Body of pancreas (tissue), 4 donors: ENCODE data around the gene BDKRB2. TPM values are rescaled to one million over a fixed set of nuclear protein-coding genes. Genes with fewer than 3 reads are reported as not detected.

Experiments
- ATAC-seq: fragments of 150-250 bp; one replicate; pipeline ENCODE4 v1.9.1; 2016
- DNase-seq, 4 donors: peaks; one replicate each; pipeline ENCODE4 v3.0.0-alpha.2; 2019
- H3K27ac ChIP-seq, 4 donors: fragments of 200-600 bp; sonication (generic); 1 replicate in 3 of 4; 2 replicates in 1 of 4; pipeline versions ENCODE4 v1.5.1 to v1.6.1; 2016 to 2019; ENCODE audit warnings: mild to moderate bottlenecking in 1 of 4, mixed read lengths in 1 of 4, moderate library complexity in 1 of 4
- H3K27me3 ChIP-seq, 2 donors: fragments of 200-600 bp; sonication (generic); one replicate each; pipeline ENCODE4 v1.6.0; 2016; ENCODE audit warnings: mild to moderate bottlenecking in 1 of 2
- H3K36me3 ChIP-seq, 2 donors: fragments of 200-600 bp; sonication (generic); replicated peaks in 1 of 2; 2 replicates each; pipeline ENCODE4 v1.5.1; 2016; ENCODE audit warnings: low read depth in 2 of 2; ENCODE audit not compliant: insufficient read depth in 1 of 2
- H3K4me1 ChIP-seq: fragments of 200-600 bp; sonication (generic); one replicate; pipeline ENCODE4 v1.6.0; 2016
- H3K4me3 ChIP-seq, 2 donors: fragments of 200-600 bp; sonication (generic); 1 replicate in 1 of 2; 2 replicates in 1 of 2; pipeline ENCODE4 v1.5.1; 2016 to 2019
- H3K9me3 ChIP-seq, 3 donors: fragments of 200-600 bp; sonication (generic); 1 replicate in 2 of 3; 2 replicates in 1 of 3; pipeline ENCODE4 v1.5.1; 2016
- POLR2A ChIP-seq, 3 donors: fragments of 450-650 bp; IDR thresholded peaks; one replicate each; pipeline ENCODE4 v1.6.1; 2016; ENCODE audit warnings: antibody characterized with exemption in 3 of 3, mild to moderate bottlenecking in 2 of 3
- WGBS, 2 donors: methylation state at CpG; one replicate each; pipeline ENCODE4 v1.1.5; 2017; 5-methylcytosine and 5-hydroxymethylcytosine counted together
- intact Hi-C: fragments of 100-400 bp; cut with DNase I; formaldehyde crosslinking; loops from one replicate; pipeline ENCODE4 v1.15.1; 2023
- total RNA-seq, 2 donors: library from RNA; depleted of rRNA; stranded (reverse); fragments of >200 nt; gene quantifications; one replicate each; pipeline ENCODE4 v1.1.0, GENCODE V29; 2016
- TF ChIP-seq, protein P1 (sequence below), 7 experiments: fragments of 450-650 bp in 4 of 7; fragments of 200-600 bp in 3 of 7; sonication (generic) in 3 of 7; IDR thresholded peaks; one replicate each; pipeline ENCODE4 v1.5.1; 2016 to 2019; ENCODE audit warnings: antibody characterized with exemption in 7 of 7

Gene BDKRB2
- total RNA-seq, 2 donors from 2014 or later = 9.6 to 11.4 TPM

DNA sequence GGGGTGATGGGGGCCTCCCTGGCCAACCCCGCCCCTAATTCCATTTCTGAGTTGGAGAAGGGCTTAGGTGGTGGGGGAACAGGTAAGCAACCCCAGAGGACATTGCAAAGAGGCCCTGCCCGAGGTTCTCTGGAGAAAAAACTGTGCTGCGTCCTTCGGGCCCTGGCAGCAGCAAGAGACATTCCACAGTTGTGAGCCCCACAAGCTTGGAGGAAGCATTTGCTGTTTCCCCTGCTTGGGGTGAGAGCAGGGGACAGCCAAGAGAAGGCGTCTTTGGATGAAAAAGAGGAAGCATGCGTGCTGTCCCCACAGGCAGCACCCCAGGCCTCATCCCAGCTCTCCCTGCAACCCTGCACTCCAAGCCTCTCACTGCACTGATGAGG, 1.3 kb downstream of the BDKRB2 start:
- Histone ChIP-seq H3K36me3 (no peaks in the 10 kb centered on the region), H3K4me3 (no peak overlapping the region), H3K27ac (peak overlapping the region; percentile 53 to 89 (median 87)), H3K9me3 (no peaks in the 10 kb centered on the region), H3K4me1 (peaks cover 47% of the 10 kb centered on the region), H3K27me3 (no peaks in the 10 kb centered on the region)
- WGBS, 2 donors = 20 to 38% methylated on average over 4 to 6 of the region's 6 CpGs
- ATAC-seq = no peak
- TF ChIP-seq, protein P1, sequence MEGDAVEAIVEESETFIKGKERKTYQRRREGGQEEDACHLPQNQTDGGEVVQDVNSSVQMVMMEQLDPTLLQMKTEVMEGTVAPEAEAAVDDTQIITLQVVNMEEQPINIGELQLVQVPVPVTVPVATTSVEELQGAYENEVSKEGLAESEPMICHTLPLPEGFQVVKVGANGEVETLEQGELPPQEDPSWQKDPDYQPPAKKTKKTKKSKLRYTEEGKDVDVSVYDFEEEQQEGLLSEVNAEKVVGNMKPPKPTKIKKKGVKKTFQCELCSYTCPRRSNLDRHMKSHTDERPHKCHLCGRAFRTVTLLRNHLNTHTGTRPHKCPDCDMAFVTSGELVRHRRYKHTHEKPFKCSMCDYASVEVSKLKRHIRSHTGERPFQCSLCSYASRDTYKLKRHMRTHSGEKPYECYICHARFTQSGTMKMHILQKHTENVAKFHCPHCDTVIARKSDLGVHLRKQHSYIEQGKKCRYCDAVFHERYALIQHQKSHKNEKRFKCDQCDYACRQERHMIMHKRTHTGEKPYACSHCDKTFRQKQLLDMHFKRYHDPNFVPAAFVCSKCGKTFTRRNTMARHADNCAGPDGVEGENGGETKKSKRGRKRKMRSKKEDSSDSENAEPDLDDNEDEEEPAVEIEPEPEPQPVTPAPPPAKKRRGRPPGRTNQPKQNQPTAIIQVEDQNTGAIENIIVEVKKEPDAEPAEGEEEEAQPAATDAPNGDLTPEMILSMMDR (IDR thresholded peaks at IDR 0.05) = no peak
- peak in 2 of 3 donors; percentile 31 for TF ChIP-seq POLR2A (IDR thresholded peaks at IDR 0.05)
- peak in 1 of 4 donors; percentile 29 for DNase-seq
- intact Hi-C loops = no loop called here

DNA sequence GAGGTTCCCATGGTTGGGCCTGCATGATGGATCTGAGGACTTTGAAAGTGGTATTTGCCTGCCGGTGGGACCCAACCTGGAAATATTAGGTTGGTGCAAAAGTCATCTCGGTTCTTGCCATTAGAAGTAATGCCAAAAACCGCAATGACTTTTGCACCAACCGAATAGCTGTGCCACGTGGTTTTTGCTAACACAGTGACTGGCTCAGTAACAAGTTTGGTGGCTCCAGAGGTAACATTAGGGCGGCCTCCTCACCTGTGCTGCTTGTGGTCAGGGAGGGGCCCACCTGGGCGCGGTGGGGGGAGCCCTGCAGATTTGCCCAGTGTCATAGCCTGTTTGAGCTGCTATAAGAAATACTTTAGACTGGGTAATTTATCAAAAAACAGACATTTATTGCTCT, 1.8 kb downstream of the BDKRB2 start:
- peak; percentile 60 for ATAC-seq
- TF ChIP-seq, protein P1 (IDR thresholded peaks at IDR 0.05) = no peak
- no peak for TF ChIP-seq POLR2A (IDR thresholded peaks at IDR 0.05)
- Histone ChIP-seq H3K36me3 (no peaks in the 10 kb centered on the region), H3K9me3 (no peaks in the 10 kb centered on the region), H3K4me1 (peaks cover 47% of the 10 kb centered on the region), H3K4me3 (no peak overlapping the region), H3K27ac (peak overlapping the region; percentile 53 to 89 (median 87)), H3K27me3 (no peaks in the 10 kb centered on the region)
- peak; percentile 57 to 75 (median 73) for DNase-seq
- intact Hi-C loops = no loop called here
- 16 to 28% methylated on average over 7 to 8 of the region's 8 CpGs for WGBS, 2 donors

DNA sequence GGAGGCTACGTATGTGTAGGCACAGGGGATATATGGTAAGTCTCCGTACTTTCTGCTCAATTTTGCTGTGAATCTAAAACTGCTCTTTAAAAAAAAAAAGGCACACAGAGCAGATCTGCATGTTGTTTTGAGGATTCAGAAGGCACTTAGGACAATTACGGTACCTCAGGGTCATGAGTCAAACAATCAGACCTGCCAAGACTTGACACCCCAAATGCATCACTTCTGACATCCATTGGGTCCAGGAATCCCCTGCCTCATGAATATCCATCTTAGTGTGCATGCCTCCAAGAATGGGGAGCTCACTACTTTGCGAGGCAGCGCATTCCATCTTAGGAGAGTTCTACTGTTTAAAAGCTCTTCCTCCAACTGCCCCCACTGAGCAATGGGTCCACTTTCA, 3.0 kb downstream of the BDKRB2 start:
- ATAC-seq = no peak
- TF ChIP-seq POLR2A (IDR thresholded peaks at IDR 0.05) = no peak

DNA sequence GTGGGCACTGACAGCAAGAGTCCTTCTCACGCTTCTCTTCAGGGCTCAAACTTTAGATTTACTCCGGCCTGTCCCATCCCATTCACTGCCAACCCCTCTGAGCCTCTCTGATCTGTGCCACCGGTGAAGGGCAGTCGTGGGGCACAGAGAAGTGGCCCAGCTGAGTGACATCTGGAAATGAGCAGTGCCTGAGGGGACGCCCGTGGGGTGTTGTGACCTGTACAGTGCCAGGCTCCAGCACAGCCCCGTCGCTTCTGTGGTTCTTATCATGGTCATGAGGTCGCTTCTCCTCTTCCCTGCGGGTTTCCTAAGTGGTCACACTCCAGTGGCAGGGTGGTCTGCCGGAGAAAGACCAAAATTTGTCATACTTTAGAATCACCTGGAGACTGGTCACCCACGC, 4.1 kb downstream of the BDKRB2 start:
- ATAC-seq = no peak
- WGBS, 2 donors = 73 to 86% methylated on average over 6 to 12 of the region's 12 CpGs

More for the DNA sequence above, 3.0 kb downstream of the BDKRB2 start:
- no peak for DNase-seq
- no peaks in the 10 kb centered on the region for H3K27me3 ChIP-seq
- H3K27ac ChIP-seq = no peak overlapping the region
- intact Hi-C loops = no loop called here
- peaks cover 47% of the 10 kb centered on the region for H3K4me1 ChIP-seq
- H3K36me3 ChIP-seq = no peaks in the 10 kb centered on the region
- 86 to 87% methylated on average over 5 of the region's 5 CpGs for WGBS, 2 donors
- H3K9me3 ChIP-seq = no peaks in the 10 kb centered on the region
- H3K4me3 ChIP-seq = no peak overlapping the region

DNA sequence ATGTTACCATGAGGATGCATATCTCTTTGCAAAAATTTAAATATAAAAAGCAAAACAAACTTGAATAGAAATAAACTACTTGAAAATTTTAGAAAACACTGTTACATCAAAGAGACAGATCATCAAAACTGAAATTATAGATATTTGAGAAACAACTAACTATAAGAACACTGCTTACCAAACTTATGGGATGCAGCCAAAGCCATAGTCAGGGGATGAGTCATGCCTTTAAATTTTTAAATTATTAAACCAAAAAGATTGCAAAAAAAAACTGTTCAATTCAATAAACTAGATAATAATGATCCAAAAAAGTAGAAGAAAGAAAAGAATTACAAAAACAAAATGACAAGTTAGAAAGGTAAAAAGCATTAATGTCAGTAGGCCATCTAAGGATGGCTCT, 7.5 kb downstream of the BDKRB2 start:
- peaks cover 10% of the 10 kb centered on the region for H3K4me1 ChIP-seq
- no peak overlapping the region for H3K27ac ChIP-seq
- no peaks in the 10 kb centered on the region for H3K27me3 ChIP-seq
- ATAC-seq = no peak
- DNase-seq = no peak
- H3K36me3 ChIP-seq = no peaks in the 10 kb centered on the region
- TF ChIP-seq POLR2A (IDR thresholded peaks at IDR 0.05) = no peak
- TF ChIP-seq, protein P1 (IDR thresholded peaks at IDR 0.05) = no peak
- H3K4me3 ChIP-seq = no peak overlapping the region
- intact Hi-C loops = no loop called here
- no peaks in the 10 kb centered on the region for H3K9me3 ChIP-seq

More for the DNA sequence above, 4.1 kb downstream of the BDKRB2 start:
- H3K36me3 ChIP-seq = no peaks in the 10 kb centered on the region
- no peak overlapping the region for H3K4me3 ChIP-seq
- no peaks in the 10 kb centered on the region for H3K27me3 ChIP-seq
- intact Hi-C loops = no loop called here
- no peak for DNase-seq
- H3K4me1 ChIP-seq = peaks cover 38% of the 10 kb centered on the region
- no peak for TF ChIP-seq POLR2A (IDR thresholded peaks at IDR 0.05)
- TF ChIP-seq, protein P1 (IDR thresholded peaks at IDR 0.05) = no peak
- no peak overlapping the region for H3K27ac ChIP-seq
- H3K9me3 ChIP-seq = no peaks in the 10 kb centered on the region
